HG03066 (cell line): ENCODE measurements around the gene TIGD3.

ENCODE experiments used
- ATAC-seq: cut with Tn5 transposase; IDR thresholded peaks from one replicate; pipeline ENCODE4 v1.9.1; 2021; ENCODE audit warnings: low read depth; ENCODE audit not compliant: unreplicated experiment

The TIGD3 gene

DNA sequence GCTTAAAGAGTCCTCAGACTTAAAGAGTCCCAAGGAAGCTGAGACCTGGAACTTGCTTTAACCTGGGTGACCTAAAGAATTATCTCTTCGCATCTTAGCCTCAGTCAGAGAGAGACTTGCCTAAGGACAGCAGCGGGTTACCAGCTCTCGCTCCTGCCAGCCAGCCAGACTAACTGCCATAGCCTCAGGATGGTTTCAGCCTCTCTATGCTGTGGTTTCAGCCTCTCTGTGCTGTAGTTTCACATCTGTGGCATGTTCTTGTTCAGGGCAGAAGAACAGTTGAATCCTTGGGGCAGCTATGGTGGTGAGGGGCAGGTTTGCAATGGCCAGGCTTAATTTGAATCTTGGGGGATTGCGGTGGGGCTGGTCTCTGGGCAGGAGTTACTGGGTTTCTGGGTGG lies 34.2 kb downstream of the TIGD3 start:
- no peak for ATAC-seq

GRCh38 chr11:65389294-65389980 lies 34.9 kb downstream of the TIGD3 start:
- ATAC-seq, result no peak

DNA sequence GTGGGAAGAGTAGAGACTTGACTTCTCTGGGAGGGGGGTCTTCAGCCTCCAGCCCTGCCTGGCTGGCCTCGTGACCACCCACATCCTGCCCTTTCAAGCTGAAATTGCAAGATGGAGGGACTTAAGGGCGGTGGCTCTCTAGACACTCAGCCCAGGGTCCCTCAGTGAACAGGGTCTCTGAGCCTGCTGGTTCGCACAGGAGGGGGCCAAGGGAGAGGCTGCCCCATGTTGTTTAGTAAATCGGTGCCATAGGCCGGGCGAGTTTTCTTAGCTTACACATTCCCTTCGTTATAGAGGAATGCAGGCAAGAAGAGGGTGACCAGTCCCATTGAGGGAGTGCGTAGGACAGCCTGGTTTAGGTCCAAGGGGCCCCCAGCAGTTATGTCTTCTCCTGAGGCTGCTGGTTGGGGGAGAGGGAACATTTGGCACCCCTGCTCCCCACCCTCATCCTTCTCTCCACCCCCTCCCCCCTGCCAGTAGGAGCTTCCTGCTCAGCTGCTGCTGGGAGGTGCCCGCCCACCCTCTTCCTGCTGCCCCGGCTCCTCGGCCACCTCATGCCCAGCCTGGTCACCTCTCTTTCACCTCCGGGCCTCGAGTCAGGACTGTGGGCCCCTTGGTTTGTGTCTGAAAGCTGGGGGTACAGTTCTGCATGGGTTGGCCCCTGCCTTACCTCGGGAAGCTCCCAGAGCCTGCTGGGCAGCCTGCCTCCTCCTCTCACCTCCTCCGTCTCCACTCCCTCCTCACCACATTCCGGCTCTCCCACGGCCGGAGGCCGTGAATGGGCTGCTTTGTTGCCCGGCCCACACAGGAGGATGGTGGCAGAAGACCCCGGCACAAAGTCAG lies 35.8 kb downstream of the TIGD3 start:
- no peak for ATAC-seq

GRCh38 chr11:65390996-65391395 lies 36.4 kb downstream of the TIGD3 start:
- no peak for ATAC-seq

DNA sequence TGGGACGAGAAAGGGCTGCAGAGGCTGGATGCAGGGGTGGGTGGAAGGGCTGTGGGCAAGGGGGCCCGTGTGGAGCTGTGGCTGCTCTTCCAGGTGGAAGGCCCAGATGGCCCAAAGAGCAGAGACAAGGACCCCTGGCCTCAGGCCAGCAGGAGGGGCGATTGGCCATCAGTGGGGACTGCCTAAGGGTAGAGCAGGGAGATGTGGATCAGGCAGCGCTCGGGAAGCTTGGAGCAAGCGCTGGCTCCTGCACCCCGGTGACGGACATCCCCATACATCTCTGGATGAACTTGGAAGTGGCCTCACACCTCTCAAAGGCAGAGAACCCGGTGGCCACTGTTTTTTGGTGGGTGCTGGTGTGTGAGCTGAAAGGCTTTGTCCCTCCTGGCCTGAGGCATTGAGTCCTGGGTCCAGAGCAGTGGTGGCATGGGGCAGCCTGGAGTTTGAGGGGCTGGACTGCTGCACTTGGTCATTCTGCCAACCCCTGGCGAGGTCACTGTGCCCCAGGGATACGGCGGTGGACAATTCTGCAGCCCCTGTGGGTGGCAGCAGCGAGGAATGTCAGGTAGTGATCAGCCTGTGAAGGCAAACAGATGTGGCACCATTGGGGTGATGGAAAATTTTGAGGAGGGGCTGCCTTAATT lies 37.8 kb downstream of the TIGD3 start:
- no peak for ATAC-seq

DNA sequence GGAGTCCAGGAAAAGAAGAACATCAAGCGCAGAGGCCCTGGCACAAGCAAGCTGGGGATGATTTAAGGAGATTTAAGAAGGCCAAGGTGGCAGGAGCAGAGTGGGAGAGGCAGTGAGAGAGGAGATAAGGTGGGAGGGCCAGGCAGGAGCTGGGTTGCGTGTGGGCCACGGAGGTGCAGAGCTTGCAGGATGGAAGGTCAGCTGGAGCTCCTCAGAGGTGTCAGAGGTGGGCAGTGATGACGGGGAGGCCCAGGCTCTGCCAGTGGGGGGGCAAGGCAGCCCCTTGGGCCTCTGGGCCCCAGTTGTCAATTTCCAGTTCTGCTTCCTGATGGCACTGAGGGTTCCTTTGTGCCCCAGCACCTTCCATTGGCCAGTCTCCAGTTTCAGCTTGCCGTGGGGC lies 38.3 kb downstream of the TIGD3 start:
- no peak for ATAC-seq

- ATAC-seq, result no peak
Measured at GRCh38 chr11:65393513-65394079, 39.0 kb downstream of the TIGD3 start.

DNA sequence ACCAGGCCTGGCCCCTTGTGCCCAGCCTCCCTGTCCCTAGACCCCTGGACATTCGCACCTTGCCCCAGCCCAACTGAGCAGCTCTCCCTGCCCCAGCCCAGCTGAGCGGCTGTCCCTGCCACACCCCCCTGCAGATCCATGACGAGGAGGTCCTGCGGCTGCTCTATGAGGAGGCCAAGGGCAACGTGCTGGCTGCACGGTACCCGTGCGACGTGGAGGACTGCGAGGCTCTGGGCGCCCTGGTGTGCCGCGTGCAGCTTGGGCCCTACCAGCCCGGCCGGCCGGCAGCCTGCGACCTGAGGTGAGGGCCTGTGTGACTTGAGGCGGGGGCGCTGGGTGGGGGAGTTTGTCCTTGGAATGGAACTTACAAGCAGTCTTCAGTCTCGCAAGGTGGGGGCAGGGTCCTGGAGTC lies 39.6 kb downstream of the TIGD3 start:
- no peak for ATAC-seq

DNA sequence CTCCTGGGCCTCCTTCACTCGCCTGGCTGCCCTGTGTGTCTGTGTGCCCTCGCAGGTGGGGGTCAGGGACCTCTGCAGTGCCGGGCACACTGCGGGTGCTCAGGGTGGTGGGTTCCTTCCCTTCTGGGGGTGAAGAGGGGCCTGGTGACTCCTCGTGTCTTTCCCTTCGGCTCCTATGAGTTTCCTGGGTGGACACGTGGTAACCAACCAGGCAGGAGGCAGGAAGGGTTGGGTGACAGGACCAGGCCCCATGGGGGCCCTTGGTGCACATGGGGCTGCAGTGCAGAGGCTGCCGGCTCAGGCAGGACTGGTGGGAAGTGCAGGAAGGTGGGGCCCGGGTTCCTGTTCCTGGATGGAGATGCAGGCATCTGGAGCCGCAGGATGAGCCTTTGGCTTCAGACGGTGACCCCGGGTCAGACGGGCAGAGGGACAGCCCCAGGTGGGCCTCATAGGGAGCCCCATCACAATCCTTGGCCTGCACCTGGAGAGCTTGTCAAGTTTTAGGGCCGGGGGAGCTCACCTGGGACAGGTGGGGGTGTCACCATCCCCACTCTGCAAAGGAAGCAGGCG lies 41.5 kb downstream of the TIGD3 start:
- no peak for ATAC-seq

DNA sequence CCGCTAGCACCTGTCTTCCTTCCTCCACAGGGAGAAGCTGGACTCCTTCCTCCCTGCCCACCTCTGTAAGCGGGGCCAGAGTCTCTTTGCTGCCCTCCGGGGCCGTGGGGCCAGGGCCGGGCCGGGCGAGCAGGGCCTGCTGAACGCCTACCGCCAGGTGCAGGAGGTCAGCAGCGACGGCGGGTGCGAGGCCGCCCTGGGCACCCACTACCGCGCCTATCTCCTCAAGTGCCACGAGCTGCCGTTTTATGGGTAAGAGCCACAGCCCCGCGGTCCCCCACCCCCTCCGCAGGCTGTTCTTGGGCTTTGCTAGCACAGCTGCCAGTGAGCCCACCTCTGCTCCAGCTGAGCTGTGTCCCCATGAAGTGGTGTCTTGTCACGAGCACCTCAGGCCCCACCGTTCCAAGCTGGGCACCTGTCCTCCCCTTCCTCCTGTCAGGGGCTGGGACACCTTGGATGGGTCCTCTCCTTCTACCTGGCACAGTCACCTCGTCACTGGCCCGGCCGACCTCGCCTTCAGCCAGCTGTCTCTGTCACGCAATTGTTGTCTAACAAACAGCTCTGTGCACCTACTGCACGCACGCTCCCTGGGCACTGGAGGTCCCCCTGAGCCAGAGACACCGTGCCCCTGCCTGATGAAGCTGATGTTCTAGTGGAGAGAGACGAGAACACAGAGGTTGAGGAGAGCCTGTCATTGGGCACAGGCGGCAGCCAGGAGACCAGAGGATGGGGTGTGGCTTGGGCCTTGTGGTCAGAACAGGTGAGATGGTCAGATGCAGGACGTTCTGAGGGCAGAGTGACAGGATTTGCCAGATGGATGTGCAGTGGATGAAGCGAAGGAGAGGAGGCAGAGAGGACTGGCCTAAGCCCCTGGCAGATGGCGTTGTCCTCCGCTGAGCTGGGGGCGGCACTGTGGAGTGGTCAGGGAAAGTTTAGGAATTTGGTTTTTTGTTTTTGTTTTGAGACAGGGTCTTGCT lies 42.5 kb downstream of the TIGD3 start:
- ATAC-seq, result no peak

- no peak for ATAC-seq
Measured at GRCh38 chr11:65398362-65398910, 43.9 kb downstream of the TIGD3 start.

DNA sequence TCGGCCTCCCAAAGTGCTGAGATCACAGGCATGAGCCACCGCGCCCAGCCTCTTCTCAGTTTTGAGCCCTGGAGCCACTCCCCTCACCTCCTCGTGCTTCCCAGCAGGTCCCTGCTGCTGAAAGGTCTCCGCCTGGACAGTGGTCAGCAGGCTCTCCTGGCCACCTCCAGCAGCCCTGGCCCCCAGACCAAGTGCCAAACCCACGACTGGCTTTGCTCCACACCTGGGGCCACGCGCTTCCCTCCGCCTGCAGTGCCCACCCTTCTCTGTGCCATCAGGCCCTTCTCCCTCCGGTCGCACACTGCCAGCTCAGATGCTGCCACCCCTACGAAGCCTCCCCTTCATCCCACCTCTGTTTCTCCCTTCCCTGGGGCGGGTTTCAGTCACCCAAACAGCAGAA lies 44.7 kb downstream of the TIGD3 start:
- no peak for ATAC-seq

DNA sequence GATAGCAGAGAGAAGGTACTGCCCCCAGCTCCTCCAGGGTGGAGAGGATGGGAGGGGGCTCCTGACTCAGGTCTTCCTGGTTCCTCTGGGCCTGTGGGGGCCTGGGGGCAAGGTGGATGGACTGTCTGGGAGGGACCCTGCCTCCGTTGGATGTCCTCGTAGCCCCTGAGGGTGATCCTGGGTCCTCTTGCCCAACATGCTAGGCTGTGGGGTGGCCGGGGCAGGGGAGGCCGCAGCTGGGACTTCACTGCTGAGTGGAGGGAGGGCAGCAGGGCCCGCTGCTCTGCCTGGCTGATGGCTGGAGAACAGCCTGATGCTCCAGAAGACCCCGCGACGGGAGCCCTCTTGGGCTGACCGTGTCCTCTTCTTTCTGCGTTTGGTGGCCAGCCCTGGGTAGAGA lies 45.3 kb downstream of the TIGD3 start:
- no peak for ATAC-seq

GRCh38 chr11:65400307-65401072 lies 45.9 kb downstream of the TIGD3 start:
- no peak for ATAC-seq

- ATAC-seq, result no peak
Measured at GRCh38 chr11:65401073-65401802, 46.7 kb downstream of the TIGD3 start.

GRCh38 chr11:65401803-65402248 lies 47.3 kb downstream of the TIGD3 start:
- ATAC-seq, result no peak

DNA sequence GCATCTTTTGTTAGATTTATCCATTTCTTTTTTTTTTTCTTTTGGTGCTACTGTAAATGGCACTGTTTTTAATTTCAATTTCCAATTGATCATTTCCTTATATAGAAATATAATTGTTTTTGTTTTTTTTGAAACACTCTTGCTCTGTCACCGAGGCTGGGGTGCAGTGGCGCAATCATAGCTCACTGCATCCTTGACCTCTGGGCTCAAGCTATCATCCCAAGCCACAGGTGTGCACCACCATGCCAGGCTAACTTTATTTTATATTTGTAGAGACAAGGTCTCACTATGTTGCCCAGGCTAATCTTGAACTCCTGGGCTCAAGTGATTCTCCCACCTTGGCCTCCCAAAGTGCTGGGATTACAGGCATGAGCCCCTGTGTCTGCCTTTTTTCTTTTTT lies 48.2 kb downstream of the TIGD3 start:
- ATAC-seq, result no peak

DNA sequence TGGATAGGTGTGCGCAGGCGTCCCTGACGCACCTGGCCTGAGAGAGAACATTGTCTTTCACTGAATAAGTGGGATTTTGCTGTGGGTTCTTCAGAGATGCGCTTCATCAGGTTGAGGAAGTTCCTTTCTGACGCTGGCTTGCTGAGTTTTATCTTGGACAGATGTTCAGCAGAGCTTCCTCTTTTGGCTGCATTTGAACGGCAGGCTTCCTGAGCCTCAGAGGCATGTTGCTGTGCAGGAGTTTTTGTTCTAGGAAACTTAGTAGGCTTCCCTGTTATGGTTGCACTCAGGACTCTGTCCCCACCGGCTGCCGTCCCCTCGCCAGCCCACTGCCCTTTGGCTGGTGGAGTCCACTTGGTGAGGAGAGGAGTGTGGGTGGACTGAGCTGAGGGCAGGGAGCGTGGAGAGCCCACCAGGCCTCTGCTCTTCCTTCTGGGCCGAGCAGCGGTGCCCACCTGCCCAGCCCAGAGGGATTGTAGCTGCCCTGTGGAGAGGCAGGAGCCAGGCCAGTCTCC lies 49.1 kb downstream of the TIGD3 start:
- ATAC-seq, result no peak
